Breast epithelium (tissue), 4 donors: ENCODE results near the gene PON1. TPM values are rescaled to one million over a fixed set of nuclear protein-coding genes. Genes with fewer than 3 reads are reported as not detected.

Source experiments
- DNase-seq, 2 donors: peaks; one replicate each; pipeline ENCODE4 v3.0.0-alpha.2; 2019; ENCODE audit warnings: low spot score in 2 of 2
- H3K27ac ChIP-seq, 2 donors: fragments of 200-600 bp; sonication (generic) in 1 of 2; one replicate each; pipeline ENCODE4 v1.5.1; 2016 to 2019; ENCODE audit warnings: mild to moderate bottlenecking in 1 of 2
- H3K27me3 ChIP-seq, 2 donors: fragments of 200-600 bp; sonication (generic) in 1 of 2; one replicate each; pipeline versions ENCODE4 v1.5.1 to v1.6.0; 2017 to 2019; ENCODE audit warnings: control low read depth in 1 of 2, mild to moderate bottlenecking in 1 of 2
- H3K36me3 ChIP-seq: fragments of 200-600 bp; one replicate; pipeline ENCODE4 v1.5.1; 2019
- H3K4me1 ChIP-seq, 2 donors: fragments of 200-600 bp; sonication (generic); one replicate each; pipeline ENCODE4 v1.5.1; 2016 to 2019; ENCODE audit warnings: control low read depth in 1 of 2
- H3K4me3 ChIP-seq, 3 donors: fragments of 200-600 bp; sonication (generic); 1 replicate in 2 of 3; 2 replicates in 1 of 3; pipeline ENCODE4 v1.5.1; 2016 to 2019; ENCODE audit warnings: mild to moderate bottlenecking in 3 of 3, moderate library complexity in 2 of 3
- H3K9me3 ChIP-seq, 2 donors: fragments of 200-600 bp; sonication (generic) in 1 of 2; one replicate each; pipeline ENCODE4 v1.5.1; 2016 to 2019; ENCODE audit warnings: control low read depth in 1 of 2
- CTCF ChIP-seq, 3 donors: fragments of 450-650 bp; IDR thresholded peaks; one replicate each; pipeline ENCODE4 v1.5.1; 2016 to 2017; ENCODE audit warnings: antibody characterized with exemption in 3 of 3, mild to moderate bottlenecking in 3 of 3, moderate library complexity in 3 of 3
- POLR2A ChIP-seq: fragments of 450-650 bp; IDR thresholded peaks from one replicate; pipeline ENCODE4 v1.6.1; 2016; ENCODE audit warnings: antibody characterized with exemption, mild to moderate bottlenecking, moderate library complexity
- POLR2AphosphoS5 ChIP-seq, 3 donors: sonication (generic); formaldehyde crosslinking; IDR thresholded peaks; one replicate each; pipeline ENCODE4 v1.6.1; 2017; ENCODE audit warnings: antibody characterized with exemption in 3 of 3
- intact Hi-C: fragments of 100-400 bp; cut with DNase I; formaldehyde crosslinking; loops from one replicate; pipeline ENCODE4 v1.15.1; 2023; ENCODE audit warnings: low total_unique reads
- total RNA-seq, 3 donors: library from RNA; depleted of rRNA; stranded (reverse); fragments of >200 nt; gene quantifications; one replicate each; pipeline ENCODE4 v1.1.0, GENCODE V29; 2016

Gene PON1
- total RNA-seq, 3 donors from 2014 or later = 0.29 to 0.66 TPM; not detected in 1

DNA sequence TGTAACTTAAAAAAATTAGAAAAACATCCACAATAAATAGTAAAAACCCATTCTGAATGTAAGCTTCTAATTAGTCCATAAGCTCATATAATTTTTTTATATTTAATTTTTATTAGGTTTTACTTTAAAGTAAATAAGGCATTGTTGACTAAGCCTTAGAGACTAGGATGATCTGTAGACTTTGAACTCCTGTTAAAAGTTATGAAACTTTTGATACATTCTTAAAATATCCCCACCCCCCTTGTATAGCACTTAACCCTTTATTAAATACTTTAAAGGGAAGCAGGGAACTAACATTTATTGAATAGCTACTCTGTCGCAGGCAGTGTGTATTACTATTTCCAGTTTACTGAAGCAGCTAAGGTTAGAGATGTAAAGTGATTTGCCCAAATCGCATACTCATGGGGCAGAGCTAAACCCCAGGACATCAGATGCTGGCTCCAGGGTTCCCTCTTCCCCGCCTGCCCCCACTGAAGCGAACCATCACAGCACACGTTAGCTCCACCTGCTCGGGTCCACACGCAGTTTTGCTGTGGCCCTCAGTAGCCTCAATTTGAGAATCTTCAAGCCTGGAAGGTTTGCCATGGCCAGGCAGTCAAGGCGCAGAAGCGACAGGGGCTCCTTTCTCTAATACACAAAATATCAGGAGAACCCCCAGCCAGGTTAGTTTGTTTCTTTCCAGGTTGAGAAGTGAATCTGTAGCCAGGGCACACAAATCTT is 762 bp downstream of the PON1 start:
- H3K36me3 ChIP-seq = no peaks in the 10 kb centered on the region
- H3K27ac ChIP-seq = no peak overlapping the region
- DNase-seq = no peak
- intact Hi-C loops = loop anchor here (5.0 kb wide), 1 partner anchor 1171 kb away; no protein-coding TSS in a partner anchor
- no peaks in the 10 kb centered on the region for H3K4me1 ChIP-seq
- no peak overlapping the region for H3K4me3 ChIP-seq
- TF ChIP-seq POLR2AphosphoS5 (IDR thresholded peaks at IDR 0.05) (no peak), CTCF (IDR thresholded peaks at IDR 0.05) (no peak), POLR2A (no peak)
- H3K27me3 ChIP-seq = peaks cover 0 to 6% of the 10 kb centered on the region in 2 donors
- H3K9me3 ChIP-seq = no peaks in the 10 kb centered on the region

GRCh38 chr7:95322854-95323253 is 1.5 kb downstream of the PON1 start:
- Histone ChIP-seq H3K27me3 (peaks cover 0 to 6% of the 10 kb centered on the region in 2 donors), H3K4me3 (no peak overlapping the region), H3K4me1 (no peaks in the 10 kb centered on the region), H3K9me3 (no peaks in the 10 kb centered on the region), H3K27ac (no peak overlapping the region), H3K36me3 (no peaks in the 10 kb centered on the region)
- no peak for DNase-seq
- intact Hi-C loops = loop anchor here (5.0 kb wide), 1 partner anchor 1171 kb away; no protein-coding TSS in a partner anchor
- TF ChIP-seq CTCF (IDR thresholded peaks at IDR 0.05) (no peak), POLR2A (no peak), POLR2AphosphoS5 (IDR thresholded peaks at IDR 0.05) (no peak)

DNA sequence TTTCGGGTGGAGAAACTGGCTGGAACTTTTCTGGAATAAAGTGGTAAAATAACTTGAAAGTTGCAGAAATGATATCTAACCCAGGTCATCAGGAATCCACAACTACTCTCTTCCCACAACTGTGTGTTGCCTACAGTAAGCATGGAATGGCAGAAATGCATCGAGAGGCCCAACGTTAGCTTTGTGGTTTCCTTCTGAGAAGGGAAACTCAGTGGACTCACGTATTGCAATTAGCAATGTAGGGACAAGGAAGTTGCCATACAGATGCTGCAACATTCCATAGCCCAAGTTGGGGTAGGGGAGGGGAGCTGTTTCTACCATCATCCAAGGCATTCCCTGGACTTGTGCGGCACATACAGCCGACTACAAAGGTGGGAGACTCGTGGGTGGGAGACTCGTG is 1.9 kb downstream of the PON1 start:
- intact Hi-C loops = loop anchor here (5.0 kb wide), 1 partner anchor 1170 kb away; no protein-coding TSS in a partner anchor
- Histone ChIP-seq H3K4me1 (no peaks in the 10 kb centered on the region), H3K36me3 (no peaks in the 10 kb centered on the region), H3K9me3 (no peaks in the 10 kb centered on the region), H3K27ac (no peak overlapping the region), H3K27me3 (peaks cover 0 to 6% of the 10 kb centered on the region in 2 donors), H3K4me3 (no peak overlapping the region)
- no peak for DNase-seq
- TF ChIP-seq CTCF (IDR thresholded peaks at IDR 0.05) = no peak
- TF ChIP-seq POLR2AphosphoS5 (IDR thresholded peaks at IDR 0.05) = no peak
- no peak for TF ChIP-seq POLR2A

- Histone ChIP-seq H3K4me3 (no peak overlapping the region), H3K9me3 (no peaks in the 10 kb centered on the region), H3K27me3 (peaks cover 0 to 6% of the 10 kb centered on the region in 2 donors), H3K27ac (no peak overlapping the region), H3K4me1 (no peaks in the 10 kb centered on the region), H3K36me3 (no peaks in the 10 kb centered on the region)
- DNase-seq = no peak
- intact Hi-C loops = loop anchor here (5.0 kb wide), 1 partner anchor 1169 kb away; no protein-coding TSS in a partner anchor
- TF ChIP-seq CTCF (IDR thresholded peaks at IDR 0.05) (no peak), POLR2AphosphoS5 (IDR thresholded peaks at IDR 0.05) (no peak), POLR2A (no peak)
These were observed 2.6 kb downstream of the PON1 start for GRCh38 chr7:95321720-95322119.

DNA sequence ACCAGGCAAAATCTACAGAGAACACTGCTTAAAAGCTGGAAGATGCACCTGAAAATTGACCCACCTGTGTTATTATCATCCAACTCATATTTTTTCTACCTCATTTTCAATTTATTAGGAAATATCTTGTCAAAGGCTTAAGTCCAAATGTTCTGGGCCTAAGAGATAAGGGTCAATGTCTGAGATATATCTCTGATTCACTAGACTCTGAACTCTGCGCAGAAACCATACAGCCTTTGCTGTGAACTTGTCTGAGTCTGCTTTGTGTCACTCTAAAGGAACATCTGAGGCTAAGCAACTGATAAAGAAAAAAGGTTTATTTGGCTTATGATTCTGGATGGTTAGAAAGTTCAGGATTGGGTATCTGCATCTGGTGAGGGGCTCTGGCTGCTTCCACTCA is 3.7 kb downstream of the PON1 start:
- no peak for DNase-seq
- TF ChIP-seq POLR2A (no peak), POLR2AphosphoS5 (IDR thresholded peaks at IDR 0.05) (no peak), CTCF (IDR thresholded peaks at IDR 0.05) (no peak)
- H3K36me3 ChIP-seq = no peaks in the 10 kb centered on the region
- H3K4me3 ChIP-seq = no peak overlapping the region
- no peaks in the 10 kb centered on the region for H3K4me1 ChIP-seq
- H3K27me3 ChIP-seq = peaks cover 0 to 6% of the 10 kb centered on the region in 2 donors
- H3K27ac ChIP-seq = no peak overlapping the region
- intact Hi-C loops = loop anchor here (5.0 kb wide), 1 partner anchor 1168 kb away; no protein-coding TSS in a partner anchor
- no peaks in the 10 kb centered on the region for H3K9me3 ChIP-seq
